K562 (cell line): ENCODE results near the gene PHYHIPL. TPM values are rescaled to one million over a fixed set of nuclear protein-coding genes. Genes with fewer than 3 reads are reported as not detected.

ENCODE experiments used
- SMARCE1 ChIP-seq: fragments of 450-650 bp; IDR thresholded peaks from 2 replicates; pipeline ENCODE4 v1.7.1; 2016; ENCODE audit warnings: mild to moderate bottlenecking
- SREBF2 ChIP-seq: sonication (generic); formaldehyde crosslinking; IDR thresholded peaks from 2 replicates; pipeline ENCODE4 v1.4.0; 2020; ENCODE audit warnings: mild to moderate bottlenecking, missing genetic modification reagents
- ZNF140 ChIP-seq: fragments of 250-450 bp; sonication (Bioruptor Pico); IDR thresholded peaks from 2 replicates; pipeline ENCODE4 v1.8.0; 2021; ENCODE audit warnings: moderate library complexity, mild to moderate bottlenecking, inconsistent platforms
- polyA plus RNA-seq, 8 experiments: library from polyadenylated mRNA; depleted of rRNA in 4 of 8; stranded (reverse) in 5 of 8; unstranded in 3 of 8; fragments of >200 nt; fragmentation: Nextera tagmentation in 2 of 8; fragmentation: Illumina TruSeq in 1 of 8; extraction: Ambion mirVana in 2 of 8; extraction: Trizol in 1 of 8; gene quantifications; 2 replicates each; pipeline versions ENCODE4 v1.2.1 to v1.2.3, GENCODE V29; 2011 to 2014; ENCODE audit warnings: inconsistent platforms in 1 of 8, missing spikeins in 1 of 8
- total RNA-seq, 7 experiments: library from RNA; depleted of rRNA in 6 of 7; stranded (reverse); fragments of >200 nt in 6 of 7; fragmentation: Illumina TruSeq in 2 of 7; extraction: Trizol in 2 of 7; gene quantifications; 2 replicates each; pipeline versions ENCODE4 v1.2.1 to v1.2.3, GENCODE V29; 2011 to 2021; ENCODE audit warnings: low replicate concordance in 1 of 7
- TF ChIP-seq, protein P1 (sequence below): fragments of 200-600 bp; sonication (generic); IDR thresholded peaks from one replicate; pipeline ENCODE4 v1.6.1; 2012; ENCODE audit warnings: mild to moderate bottlenecking, low read depth, low read length, inconsistent platforms

PHYHIPL gene
- total and polyA plus RNA-seq, 9 of the 15 experiments (the other 6 are each of a cell fraction or from before 2014, with no cell fraction given) = not detected

GRCh38 chr10:59148701-59149100 is 27.7 kb upstream of the PHYHIPL start (continued):
- TF ChIP-seq, protein P1, sequence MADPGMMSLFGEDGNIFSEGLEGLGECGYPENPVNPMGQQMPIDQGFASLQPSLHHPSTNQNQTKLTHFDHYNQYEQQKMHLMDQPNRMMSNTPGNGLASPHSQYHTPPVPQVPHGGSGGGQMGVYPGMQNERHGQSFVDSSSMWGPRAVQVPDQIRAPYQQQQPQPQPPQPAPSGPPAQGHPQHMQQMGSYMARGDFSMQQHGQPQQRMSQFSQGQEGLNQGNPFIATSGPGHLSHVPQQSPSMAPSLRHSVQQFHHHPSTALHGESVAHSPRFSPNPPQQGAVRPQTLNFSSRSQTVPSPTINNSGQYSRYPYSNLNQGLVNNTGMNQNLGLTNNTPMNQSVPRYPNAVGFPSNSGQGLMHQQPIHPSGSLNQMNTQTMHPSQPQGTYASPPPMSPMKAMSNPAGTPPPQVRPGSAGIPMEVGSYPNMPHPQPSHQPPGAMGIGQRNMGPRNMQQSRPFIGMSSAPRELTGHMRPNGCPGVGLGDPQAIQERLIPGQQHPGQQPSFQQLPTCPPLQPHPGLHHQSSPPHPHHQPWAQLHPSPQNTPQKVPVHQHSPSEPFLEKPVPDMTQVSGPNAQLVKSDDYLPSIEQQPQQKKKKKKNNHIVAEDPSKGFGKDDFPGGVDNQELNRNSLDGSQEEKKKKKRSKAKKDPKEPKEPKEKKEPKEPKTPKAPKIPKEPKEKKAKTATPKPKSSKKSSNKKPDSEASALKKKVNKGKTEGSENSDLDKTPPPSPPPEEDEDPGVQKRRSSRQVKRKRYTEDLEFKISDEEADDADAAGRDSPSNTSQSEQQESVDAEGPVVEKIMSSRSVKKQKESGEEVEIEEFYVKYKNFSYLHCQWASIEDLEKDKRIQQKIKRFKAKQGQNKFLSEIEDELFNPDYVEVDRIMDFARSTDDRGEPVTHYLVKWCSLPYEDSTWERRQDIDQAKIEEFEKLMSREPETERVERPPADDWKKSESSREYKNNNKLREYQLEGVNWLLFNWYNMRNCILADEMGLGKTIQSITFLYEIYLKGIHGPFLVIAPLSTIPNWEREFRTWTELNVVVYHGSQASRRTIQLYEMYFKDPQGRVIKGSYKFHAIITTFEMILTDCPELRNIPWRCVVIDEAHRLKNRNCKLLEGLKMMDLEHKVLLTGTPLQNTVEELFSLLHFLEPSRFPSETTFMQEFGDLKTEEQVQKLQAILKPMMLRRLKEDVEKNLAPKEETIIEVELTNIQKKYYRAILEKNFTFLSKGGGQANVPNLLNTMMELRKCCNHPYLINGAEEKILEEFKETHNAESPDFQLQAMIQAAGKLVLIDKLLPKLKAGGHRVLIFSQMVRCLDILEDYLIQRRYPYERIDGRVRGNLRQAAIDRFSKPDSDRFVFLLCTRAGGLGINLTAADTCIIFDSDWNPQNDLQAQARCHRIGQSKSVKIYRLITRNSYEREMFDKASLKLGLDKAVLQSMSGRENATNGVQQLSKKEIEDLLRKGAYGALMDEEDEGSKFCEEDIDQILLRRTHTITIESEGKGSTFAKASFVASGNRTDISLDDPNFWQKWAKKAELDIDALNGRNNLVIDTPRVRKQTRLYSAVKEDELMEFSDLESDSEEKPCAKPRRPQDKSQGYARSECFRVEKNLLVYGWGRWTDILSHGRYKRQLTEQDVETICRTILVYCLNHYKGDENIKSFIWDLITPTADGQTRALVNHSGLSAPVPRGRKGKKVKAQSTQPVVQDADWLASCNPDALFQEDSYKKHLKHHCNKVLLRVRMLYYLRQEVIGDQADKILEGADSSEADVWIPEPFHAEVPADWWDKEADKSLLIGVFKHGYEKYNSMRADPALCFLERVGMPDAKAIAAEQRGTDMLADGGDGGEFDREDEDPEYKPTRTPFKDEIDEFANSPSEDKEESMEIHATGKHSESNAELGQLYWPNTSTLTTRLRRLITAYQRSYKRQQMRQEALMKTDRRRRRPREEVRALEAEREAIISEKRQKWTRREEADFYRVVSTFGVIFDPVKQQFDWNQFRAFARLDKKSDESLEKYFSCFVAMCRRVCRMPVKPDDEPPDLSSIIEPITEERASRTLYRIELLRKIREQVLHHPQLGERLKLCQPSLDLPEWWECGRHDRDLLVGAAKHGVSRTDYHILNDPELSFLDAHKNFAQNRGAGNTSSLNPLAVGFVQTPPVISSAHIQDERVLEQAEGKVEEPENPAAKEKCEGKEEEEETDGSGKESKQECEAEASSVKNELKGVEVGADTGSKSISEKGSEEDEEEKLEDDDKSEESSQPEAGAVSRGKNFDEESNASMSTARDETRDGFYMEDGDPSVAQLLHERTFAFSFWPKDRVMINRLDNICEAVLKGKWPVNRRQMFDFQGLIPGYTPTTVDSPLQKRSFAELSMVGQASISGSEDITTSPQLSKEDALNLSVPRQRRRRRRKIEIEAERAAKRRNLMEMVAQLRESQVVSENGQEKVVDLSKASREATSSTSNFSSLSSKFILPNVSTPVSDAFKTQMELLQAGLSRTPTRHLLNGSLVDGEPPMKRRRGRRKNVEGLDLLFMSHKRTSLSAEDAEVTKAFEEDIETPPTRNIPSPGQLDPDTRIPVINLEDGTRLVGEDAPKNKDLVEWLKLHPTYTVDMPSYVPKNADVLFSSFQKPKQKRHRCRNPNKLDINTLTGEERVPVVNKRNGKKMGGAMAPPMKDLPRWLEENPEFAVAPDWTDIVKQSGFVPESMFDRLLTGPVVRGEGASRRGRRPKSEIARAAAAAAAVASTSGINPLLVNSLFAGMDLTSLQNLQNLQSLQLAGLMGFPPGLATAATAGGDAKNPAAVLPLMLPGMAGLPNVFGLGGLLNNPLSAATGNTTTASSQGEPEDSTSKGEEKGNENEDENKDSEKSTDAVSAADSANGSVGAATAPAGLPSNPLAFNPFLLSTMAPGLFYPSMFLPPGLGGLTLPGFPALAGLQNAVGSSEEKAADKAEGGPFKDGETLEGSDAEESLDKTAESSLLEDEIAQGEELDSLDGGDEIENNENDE = no peak
- TF ChIP-seq ZNF140 (CRISPR knock-in tag) = no peak
- TF ChIP-seq SREBF2 = no peak
- no peak for TF ChIP-seq SMARCE1
